Left ventricle myocardium inferior (tissue), 1 donor: ENCODE measurements around the gene TOP1. TPM values are rescaled to one million over a fixed set of nuclear protein-coding genes. Genes with fewer than 3 reads are reported as not detected.

Experiments
- DNase-seq: peaks from one replicate; pipeline ENCODE4 v3.0.0-alpha.2; 2020
- H3K27ac ChIP-seq: fragments of 200-600 bp; replicated peaks from 2 replicates; pipeline ENCODE4 v1.8.0; 2021
- H3K27me3 ChIP-seq: fragments of 200-600 bp; 2 replicates; pipeline ENCODE4 v1.8.0; 2021; ENCODE audit warnings: low read depth
- H3K36me3 ChIP-seq: fragments of 200-600 bp; 2 replicates; pipeline ENCODE4 v1.8.0; 2021
- H3K4me1 ChIP-seq: fragments of 200-600 bp; 2 replicates; pipeline ENCODE4 v1.8.0; 2021
- H3K4me3 ChIP-seq: fragments of 200-600 bp; 2 replicates; pipeline ENCODE4 v1.8.0; 2021; ENCODE audit warnings: mild to moderate bottlenecking, moderate library complexity
- H3K9me3 ChIP-seq: fragments of 200-600 bp; replicated peaks from 2 replicates; pipeline ENCODE4 v1.8.0; 2021
- intact Hi-C: fragments of 100-400 bp; cut with micrococcal nuclease; formaldehyde crosslinking; loops from one replicate; pipeline ENCODE4 v1.11.0; 2022
- long read RNA-seq: library from polyadenylated mRNA; unstranded; transcript quantifications from one replicate; pipeline ENCODE4 v2.0.0, GENCODE V29; 2021
- total RNA-seq: library from RNA; stranded (reverse); fragmentation: NEBNext Ultra II Directional; extraction: Animal tissue kit (Norgen Biotek cat#: 25700); gene quantifications from one replicate; pipeline ENCODE4 v1.2.1, GENCODE V29; 2021
- TF ChIP-seq, protein P1 (sequence below): fragments of 200-600 bp; IDR thresholded peaks from 2 replicates; pipeline ENCODE4 v1.8.0; 2021; ENCODE audit warnings: antibody characterized with exemption, mild to moderate bottlenecking, borderline replicate concordance
- donor health status: DM: no; HTN: yes; CAD: no; lungs with severe emphysema.

The TOP1 gene
- total RNA-seq: 23.9 TPM
- long read RNA-seq, transcript TOP1-201 (21 exons, 3,738 nt): major isoform, 14 of 16 reads
- long read RNA-seq, partial matches to known transcripts: 1 of 16 reads
- long read RNA-seq, other reads (novel, unspliced or antisense): 1 of 16 reads

DNA sequence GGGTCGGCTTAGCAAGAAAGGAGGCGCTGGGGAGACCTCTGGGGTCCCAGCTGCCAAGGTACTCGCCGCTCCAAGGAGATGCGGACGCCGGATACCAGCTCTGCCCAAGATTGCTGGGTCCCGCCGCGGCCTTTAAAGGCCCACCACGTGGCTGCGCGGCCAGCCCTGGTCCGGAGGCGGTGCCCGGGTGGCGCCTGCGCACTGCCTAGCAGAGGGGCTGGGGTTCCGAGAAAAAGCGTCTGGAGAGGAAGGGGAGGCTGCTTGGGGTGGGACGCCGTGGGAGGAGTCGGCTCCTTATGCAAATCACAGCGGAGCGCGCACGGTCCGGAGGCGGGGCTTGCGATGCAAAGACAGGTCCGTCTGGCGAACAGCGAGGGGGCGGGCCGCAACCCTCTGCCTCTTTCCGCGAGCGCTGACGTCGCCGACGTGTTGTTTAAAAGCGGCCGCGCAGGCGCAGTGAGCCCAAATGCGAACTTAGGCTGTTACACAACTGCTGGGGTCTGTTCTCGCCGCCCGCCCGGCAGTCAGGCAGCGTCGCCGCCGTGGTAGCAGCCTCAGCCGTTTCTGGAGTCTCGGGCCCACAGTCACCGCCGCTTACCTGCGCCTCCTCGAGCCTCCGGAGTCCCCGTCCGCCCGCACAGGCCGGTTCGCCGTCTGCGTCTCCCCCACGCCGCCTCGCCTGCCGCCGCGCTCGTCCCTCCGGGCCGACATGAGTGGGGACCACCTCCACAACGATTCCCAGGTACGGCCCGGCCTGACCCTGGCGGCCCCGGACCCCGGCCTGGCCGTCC lies at the start of gene TOP1:
Gene TOP1, plus strand, starts transcription at position 464 of the 791 bp plus-strand sequence. Its CDS starts 246 bp downstream, at position 710.
- H3K27me3 ChIP-seq: no peaks in the 10 kb centered on the region
- no peaks in the 10 kb centered on the region for H3K9me3 ChIP-seq
- DNase-seq: peak; percentile 100
- peak within 1 kb of the TSS; percentile 96 for H3K27ac ChIP-seq
- intact Hi-C loops: no loop called here
- peaks cover 55% of the 10 kb centered on the region for H3K4me1 ChIP-seq
- TF ChIP-seq, protein P1, sequence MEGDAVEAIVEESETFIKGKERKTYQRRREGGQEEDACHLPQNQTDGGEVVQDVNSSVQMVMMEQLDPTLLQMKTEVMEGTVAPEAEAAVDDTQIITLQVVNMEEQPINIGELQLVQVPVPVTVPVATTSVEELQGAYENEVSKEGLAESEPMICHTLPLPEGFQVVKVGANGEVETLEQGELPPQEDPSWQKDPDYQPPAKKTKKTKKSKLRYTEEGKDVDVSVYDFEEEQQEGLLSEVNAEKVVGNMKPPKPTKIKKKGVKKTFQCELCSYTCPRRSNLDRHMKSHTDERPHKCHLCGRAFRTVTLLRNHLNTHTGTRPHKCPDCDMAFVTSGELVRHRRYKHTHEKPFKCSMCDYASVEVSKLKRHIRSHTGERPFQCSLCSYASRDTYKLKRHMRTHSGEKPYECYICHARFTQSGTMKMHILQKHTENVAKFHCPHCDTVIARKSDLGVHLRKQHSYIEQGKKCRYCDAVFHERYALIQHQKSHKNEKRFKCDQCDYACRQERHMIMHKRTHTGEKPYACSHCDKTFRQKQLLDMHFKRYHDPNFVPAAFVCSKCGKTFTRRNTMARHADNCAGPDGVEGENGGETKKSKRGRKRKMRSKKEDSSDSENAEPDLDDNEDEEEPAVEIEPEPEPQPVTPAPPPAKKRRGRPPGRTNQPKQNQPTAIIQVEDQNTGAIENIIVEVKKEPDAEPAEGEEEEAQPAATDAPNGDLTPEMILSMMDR: peak; percentile 13
- H3K4me3 ChIP-seq: peak within 1 kb of the TSS; percentile 99
- no peaks in the 10 kb centered on the region for H3K36me3 ChIP-seq

GRCh38 chr20:40979247-40979646 lies 49.4 kb upstream of the TOP1 start:
- no peaks in the 10 kb centered on the region for H3K36me3 ChIP-seq
- no peak for DNase-seq
- H3K4me1 ChIP-seq: no peaks in the 10 kb centered on the region
- TF ChIP-seq, protein P1: no peak
- intact Hi-C loops: no loop called here
- peaks cover 6% of the 10 kb centered on the region for H3K27me3 ChIP-seq
- H3K27ac ChIP-seq: no peak overlapping the region
- peaks cover 27% of the 10 kb centered on the region for H3K9me3 ChIP-seq
- H3K4me3 ChIP-seq: no peak overlapping the region

DNA sequence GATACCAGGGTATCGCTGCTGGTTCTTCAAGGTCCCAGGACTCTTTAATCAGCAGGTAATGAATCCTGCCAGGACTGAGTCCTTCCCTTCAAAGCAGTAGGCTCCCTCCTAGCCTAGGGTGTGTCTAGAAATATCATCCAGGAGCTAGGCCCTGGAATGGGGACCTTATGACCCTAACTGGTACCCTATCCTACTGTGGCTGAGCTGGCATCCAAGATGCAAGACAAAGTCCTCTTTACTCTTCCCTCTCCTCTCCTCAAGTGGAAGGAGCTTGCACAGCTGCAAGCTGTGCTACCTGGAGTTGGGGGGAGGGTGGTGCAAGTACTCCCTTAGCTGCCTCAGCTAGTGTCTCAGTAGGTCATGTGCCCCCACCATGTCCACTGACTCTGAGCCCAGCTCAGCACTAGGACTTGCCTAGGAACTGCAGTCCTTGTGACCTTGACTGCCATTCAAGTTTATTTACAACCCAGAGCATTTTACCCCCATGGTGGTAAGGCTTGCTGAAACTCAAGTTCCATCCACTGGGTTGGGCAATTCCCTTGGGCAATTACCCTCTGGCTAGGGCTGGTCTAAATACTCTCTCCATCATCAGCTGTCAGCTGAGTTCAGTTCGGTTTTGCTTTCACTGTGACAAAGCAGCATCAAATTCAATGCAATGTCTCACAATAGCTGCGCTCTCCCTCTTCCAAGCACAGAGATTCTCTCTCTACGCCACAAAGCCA lies 48.4 kb upstream of the TOP1 start:
- Histone ChIP-seq H3K27ac (no peak overlapping the region), H3K4me3 (no peak overlapping the region), H3K36me3 (no peaks in the 10 kb centered on the region), H3K4me1 (no peaks in the 10 kb centered on the region), H3K9me3 (peaks cover 27% of the 10 kb centered on the region), H3K27me3 (peaks cover 6% of the 10 kb centered on the region)
- TF ChIP-seq, protein P1: no peak
- intact Hi-C loops: loop anchor here (10.0 kb wide), 1 partner anchor 425 kb away; no protein-coding TSS in a partner anchor
- no peak for DNase-seq

DNA sequence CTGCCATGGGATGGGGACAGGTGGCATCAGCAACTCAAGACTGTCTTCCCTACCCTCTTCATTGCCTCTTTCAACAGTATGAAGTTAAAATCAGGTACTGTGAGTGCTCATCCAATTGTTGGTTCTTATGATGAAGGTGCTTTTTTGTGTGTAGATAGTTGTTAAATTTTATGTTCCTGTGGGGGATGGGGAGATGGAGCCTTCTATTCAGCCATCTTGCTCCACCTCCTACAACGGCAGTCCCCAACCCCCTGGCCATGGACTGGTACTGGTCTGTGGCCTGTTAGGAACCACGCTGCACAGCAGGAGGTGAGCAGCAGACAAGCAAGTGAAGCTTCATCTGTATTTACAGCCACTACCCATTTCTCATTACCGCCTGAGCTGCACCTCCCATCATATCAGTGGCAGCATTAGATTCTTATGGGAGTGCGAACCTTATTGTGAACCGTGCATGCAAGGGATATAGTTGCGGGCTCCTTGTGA lies 47.8 kb upstream of the TOP1 start:
- TF ChIP-seq, protein P1: no peak
- no peaks in the 10 kb centered on the region for H3K4me1 ChIP-seq
- no peak for DNase-seq

GRCh38 chr20:40982415-40983145 lies 46.0 kb upstream of the TOP1 start:
- Histone ChIP-seq H3K4me3 (no peak overlapping the region), H3K27me3 (no peaks in the 10 kb centered on the region), H3K36me3 (no peaks in the 10 kb centered on the region), H3K9me3 (peaks cover 14% of the 10 kb centered on the region), H3K27ac (no peak overlapping the region), H3K4me1 (no peaks in the 10 kb centered on the region)
- intact Hi-C loops: loop anchor here (10.0 kb wide), 1 partner anchor 422 kb away; no protein-coding TSS in a partner anchor
- DNase-seq: no peak
- TF ChIP-seq, protein P1: no peak

More for the DNA sequence above, 47.8 kb upstream of the TOP1 start:
- no peak overlapping the region for H3K4me3 ChIP-seq
- H3K9me3 ChIP-seq: peaks cover 27% of the 10 kb centered on the region
- H3K36me3 ChIP-seq: no peaks in the 10 kb centered on the region
- peaks cover 4% of the 10 kb centered on the region for H3K27me3 ChIP-seq
- no peak overlapping the region for H3K27ac ChIP-seq
- intact Hi-C loops: loop anchor here (10.0 kb wide), 1 partner anchor 424 kb away; no protein-coding TSS in a partner anchor
